ENCODE data around the gene FER.

FER gene

GRCh38 chr5:109192555-109193281, 445.0 kb downstream of the FER start:
- DNase-seq, result no peak

- no peak for DNase-seq
Measured at GRCh38 chr5:109195667-109196066, 448.0 kb downstream of the FER start.

GRCh38 chr5:109196087-109196822, 448.6 kb downstream of the FER start:
- DNase-seq, result no peak

GRCh38 chr5:109196823-109197160, 449.1 kb downstream of the FER start:
- DNase-seq, result no peak

- DNase-seq, result no peak
Measured at GRCh38 chr5:109199289-109199688, 451.6 kb downstream of the FER start.

- no peak for DNase-seq
Measured at GRCh38 chr5:109199799-109200620, 452.3 kb downstream of the FER start.

GRCh38 chr5:109215040-109215439, 467.3 kb downstream of the FER start:
- no peak for DNase-seq

- no peak for DNase-seq
Measured at GRCh38 chr5:109218818-109219217, 471.1 kb downstream of the FER start.

GRCh38 chr5:109223531-109223930, 475.8 kb downstream of the FER start:
- no peak for DNase-seq

GRCh38 chr5:109224276-109224882, 476.7 kb downstream of the FER start:
- DNase-seq, result no peak

GRCh38 chr5:109225716-109226625, 478.3 kb downstream of the FER start:
- DNase-seq, result no peak

GRCh38 chr5:109230369-109230768, 482.7 kb downstream of the FER start:
- no peak for DNase-seq

- no peak for DNase-seq
Measured at GRCh38 chr5:109231331-109231730, 483.6 kb downstream of the FER start.

GRCh38 chr5:109234381-109234780, 486.7 kb downstream of the FER start:
- no peak for DNase-seq

GRCh38 chr5:109239456-109239855, 491.8 kb downstream of the FER start:
- DNase-seq, result no peak

- DNase-seq, result peak; percentile 56
Measured at GRCh38 chr5:109242518-109242917, 494.8 kb downstream of the FER start.

GRCh38 chr5:109246395-109246794, 498.7 kb downstream of the FER start:
- DNase-seq, result no peak
